GM19397 (cell line): ENCODE data around the gene DDX39A.
"Not testable (repeated sequence)": the region's sequence is repeated elsewhere in the genome, so short reads cannot be mapped to it uniquely, and the experiment has no call there.

Source experiments
- ATAC-seq: cut with Tn5 transposase; IDR thresholded peaks from one replicate; pipeline ENCODE4 v1.9.1; 2021; ENCODE audit warnings: mild to moderate bottlenecking, moderate library complexity; ENCODE audit not compliant: unreplicated experiment

DDX39A gene

DNA sequence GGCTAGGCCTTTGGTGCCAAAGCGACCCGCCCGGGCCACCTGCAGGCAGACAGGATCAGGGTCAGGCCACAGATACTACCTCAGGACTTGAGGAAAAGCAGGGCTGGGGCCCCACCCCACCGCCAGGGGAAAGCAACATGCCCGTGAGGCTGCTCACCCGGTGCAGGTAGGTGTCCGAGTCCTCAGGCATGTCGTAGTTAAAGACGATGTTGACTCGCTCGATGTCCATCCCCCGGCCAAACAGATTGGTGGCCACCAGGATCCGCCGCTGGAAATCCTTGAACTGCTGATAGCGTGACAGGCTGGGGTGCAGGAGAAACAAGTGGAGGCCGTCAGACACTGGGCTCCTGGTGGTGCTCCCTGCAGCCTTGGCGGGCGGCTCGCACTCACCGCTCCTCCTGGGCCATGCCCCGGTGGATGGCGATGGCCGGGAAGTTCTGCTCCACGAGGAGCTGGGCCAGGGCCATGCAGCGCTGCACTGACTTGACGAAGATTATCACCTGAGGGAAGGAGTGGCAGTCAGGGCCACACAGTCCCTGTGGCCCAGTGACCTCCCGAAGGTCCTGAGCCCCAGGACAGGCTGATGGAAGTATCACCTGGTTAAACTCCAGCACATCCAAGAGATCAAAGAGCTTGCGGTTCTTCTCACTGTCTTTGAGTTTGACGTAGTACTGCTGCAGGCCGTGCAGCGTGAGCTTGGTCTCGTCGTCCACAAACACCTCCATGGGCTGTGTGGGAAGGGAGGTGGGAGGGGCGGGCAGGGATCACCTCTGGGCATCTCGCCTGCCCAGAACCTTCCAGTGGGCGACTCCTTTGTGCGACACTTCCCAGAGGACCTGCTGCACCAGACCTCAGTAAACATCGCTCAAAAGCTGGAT is 9.8 kb downstream of the DDX39A start:
- ATAC-seq, result no peak

DNA sequence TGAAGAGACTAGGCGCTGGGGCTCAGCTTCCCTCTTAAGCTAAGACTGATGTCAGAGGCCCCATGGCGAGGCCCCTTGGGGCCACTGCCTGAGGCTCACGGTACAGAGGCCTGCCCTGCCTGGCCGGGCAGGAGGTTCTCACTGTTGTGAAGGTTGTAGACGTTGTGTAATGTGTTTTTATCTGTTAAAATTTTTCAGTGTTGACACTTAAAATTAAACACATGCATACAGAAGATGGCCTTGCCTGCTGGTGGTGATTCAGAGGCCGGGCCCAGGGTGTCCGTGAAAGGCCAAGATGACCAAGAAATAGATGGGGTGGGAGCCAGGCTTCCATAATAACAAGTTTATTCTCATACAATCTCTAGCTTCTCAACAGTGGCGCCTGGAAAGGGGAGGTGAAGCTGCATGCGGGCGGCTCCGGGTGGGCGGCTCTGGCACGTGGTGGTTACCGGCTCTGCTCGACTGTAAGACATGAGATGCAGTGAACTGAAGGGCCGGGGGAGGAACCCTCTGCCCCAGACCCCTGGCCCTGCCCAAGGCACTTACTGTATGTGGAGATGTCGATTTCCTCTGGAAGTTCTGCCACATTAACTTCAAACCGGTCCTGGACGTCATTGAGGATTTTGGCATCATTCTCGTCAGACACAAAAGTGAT is 10.5 kb downstream of the DDX39A start:
- no peak for ATAC-seq

DNA sequence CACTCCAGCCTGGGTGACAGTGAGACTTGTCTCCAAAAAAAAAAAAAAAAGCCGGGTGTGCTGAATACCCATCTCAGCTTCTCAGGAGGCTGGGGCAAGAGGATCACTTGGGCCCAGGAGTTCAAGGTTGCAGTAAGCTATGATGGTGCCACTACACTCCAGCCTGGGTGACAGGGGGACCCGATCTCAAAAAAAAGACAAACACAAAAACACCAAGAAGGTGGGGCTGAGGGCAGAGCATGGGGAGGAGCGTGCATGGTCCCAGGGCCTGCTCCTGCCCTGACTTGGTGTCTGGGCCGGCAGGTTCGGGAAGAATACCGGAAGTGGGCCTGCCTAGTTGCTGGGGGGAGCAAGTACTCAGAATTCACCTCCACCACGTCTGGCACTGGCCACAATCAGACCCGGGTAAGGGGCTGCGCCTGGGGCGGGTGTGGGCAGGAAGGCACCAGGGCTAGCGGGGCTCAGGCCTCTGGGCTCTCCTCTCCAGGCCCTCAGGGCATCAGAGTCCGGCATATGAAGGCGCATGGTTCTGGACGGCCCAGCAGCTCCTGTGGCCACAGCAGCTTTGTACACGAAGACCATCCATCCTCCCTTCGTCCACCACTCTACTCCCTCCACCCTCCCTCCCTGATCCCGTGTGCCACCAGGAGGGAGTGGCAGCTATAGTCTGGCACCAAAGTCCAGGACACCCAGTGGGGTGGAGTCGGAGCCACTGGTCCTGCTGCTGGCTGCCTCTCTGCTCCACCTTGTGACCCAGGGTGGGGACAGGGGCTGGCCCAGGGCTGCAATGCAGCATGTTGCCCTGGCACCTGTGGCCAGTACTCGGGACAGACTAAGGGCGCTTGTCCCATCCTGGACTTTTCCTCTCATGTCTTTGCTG is 11.3 kb downstream of the DDX39A start:
- no peak for ATAC-seq

DNA sequence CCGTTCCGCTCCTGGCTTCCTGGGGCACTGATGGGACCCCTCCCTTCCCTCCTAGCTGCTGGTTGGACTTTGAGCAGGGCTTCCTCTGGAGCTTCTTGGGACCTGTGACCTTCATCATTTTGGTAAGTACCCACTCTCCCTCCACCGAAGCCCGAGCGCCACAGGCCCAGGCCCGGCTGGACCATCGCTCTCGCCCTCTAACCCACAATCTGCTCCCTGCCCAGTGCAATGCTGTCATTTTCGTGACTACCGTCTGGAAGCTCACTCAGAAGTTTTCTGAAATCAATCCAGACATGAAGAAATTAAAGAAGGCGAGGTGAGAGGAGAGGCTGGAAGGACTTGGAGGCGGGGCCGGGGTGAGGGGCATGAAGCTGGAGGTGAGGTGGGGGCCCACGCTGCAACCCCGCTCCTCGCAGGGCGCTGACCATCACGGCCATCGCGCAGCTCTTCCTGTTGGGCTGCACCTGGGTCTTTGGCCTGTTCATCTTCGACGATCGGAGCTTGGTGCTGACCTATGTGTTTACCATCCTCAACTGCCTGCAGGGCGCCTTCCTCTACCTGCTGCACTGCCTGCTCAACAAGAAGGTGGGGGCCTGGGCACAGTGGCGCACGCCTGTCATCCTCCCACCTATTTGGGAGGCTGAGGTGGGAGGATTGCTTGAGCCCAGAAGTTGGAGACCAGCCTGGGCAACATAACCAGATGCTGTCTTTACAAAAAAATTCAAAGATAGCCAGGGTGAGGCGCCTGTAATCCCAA is 12.3 kb downstream of the DDX39A start:
- ATAC-seq, result no peak

DNA sequence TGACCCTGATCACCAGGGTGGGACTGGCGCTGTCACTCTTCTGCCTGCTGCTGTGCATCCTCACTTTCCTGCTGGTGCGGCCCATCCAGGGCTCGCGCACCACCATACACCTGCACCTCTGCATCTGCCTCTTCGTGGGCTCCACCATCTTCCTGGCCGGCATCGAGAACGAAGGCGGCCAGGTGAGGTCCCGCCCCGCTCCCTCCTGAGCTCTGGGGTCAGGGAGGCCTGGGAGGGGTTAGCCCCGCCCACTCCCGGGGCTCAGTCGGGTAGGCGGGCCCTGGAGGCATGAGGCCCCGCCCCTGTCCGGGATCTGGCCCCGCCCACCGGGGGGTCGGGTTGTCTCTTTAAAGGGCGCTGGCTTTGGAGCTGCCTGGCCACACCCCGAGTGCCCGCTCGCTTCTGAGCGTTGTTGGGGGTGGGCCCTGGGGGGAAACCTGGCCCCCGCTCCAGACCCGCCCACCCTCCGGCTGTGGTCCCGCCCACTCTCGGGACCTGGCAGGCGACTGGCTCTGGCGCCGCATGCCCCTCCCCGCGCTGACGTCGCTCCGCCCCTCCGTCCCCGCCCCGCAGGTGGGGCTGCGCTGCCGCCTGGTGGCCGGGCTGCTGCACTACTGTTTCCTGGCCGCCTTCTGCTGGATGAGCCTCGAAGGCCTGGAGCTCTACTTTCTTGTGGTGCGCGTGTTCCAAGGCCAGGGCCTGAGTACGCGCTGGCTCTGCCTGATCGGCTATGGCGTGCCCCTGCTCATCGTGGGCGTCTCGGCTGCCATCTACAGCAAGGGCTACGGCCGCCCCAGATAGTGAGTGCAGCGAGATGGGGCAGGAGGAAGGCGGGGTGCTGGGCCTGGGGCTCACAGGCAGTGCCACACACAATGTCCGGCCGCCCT is 13.1 kb downstream of the DDX39A start:
- peak; percentile 54 for ATAC-seq

DNA sequence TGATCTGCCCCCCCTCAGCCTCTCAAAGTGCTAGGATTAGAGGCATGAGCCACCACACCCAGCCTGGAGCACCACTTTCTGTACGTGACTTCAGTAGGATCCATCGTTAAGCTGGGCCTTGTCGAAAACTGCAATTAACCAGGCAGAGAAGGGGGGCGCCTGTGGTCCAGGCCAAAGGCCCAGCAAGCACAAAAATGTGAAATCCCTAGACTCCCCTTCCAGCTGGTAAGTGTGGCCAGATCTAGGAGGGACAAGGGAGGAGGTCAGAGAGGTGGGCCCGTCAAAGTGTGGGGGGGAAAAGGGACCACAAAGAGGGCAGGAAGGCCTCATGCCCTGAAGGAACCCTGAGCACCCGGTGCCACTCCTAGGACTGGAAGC is 13.8 kb downstream of the DDX39A start:
- ATAC-seq, result no peak

DNA sequence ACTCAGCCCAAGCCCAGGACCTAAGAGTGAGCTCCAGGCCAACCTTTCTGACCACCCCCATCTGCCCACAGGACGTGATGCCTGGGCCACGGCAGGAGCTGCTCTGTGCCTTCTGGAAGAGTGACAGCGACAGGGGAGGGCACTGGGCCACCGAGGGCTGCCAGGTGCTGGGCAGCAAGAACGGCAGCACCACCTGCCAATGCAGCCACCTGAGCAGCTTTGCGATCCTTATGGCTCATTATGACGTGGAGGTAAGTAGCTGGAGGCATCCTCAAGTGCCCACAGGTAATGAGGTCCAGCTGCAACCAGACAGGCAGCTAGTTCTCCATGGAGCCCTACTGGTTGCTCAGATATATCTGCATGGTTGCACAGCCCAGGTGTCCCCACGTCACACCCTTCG is 14.8 kb downstream of the DDX39A start:
- no peak for ATAC-seq

DNA sequence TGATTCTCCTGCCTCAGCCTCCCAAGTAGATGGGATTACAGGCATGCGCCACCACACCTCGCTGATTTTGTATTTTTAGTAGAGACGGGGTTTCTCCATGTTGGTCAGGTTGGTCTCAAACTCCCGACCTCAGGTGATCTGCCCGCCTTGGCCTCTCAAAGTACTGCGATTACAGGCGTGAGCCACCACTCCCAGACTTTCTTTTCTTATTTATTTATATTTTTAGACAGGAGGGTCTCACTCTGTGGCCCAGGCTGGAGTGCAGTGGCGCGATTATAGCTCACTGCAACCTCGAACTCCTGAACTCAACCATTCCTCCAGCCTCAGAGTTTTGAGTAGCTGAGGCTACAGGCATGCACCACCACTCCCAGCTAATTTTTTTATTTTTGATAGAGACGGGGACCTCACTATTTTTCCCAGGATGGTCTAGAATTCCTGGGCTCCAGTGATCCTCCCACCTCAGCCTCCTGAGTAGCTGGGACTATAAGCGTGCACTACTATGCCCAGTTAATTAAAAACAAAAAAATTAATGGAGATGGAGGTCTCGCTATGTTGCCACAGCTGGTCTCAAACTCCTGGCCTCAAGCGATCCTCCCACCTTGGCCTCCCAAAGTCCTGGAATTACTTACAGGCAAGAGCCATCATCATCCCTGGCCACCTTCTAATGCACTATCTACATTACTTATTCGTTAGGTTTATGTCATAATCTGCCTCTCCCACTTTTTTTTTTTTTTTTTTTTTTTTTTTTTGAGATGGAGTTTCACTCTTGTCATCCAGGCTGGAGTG is 15.8 kb downstream of the DDX39A start:
- ATAC-seq, result not testable (repeated sequence)

DNA sequence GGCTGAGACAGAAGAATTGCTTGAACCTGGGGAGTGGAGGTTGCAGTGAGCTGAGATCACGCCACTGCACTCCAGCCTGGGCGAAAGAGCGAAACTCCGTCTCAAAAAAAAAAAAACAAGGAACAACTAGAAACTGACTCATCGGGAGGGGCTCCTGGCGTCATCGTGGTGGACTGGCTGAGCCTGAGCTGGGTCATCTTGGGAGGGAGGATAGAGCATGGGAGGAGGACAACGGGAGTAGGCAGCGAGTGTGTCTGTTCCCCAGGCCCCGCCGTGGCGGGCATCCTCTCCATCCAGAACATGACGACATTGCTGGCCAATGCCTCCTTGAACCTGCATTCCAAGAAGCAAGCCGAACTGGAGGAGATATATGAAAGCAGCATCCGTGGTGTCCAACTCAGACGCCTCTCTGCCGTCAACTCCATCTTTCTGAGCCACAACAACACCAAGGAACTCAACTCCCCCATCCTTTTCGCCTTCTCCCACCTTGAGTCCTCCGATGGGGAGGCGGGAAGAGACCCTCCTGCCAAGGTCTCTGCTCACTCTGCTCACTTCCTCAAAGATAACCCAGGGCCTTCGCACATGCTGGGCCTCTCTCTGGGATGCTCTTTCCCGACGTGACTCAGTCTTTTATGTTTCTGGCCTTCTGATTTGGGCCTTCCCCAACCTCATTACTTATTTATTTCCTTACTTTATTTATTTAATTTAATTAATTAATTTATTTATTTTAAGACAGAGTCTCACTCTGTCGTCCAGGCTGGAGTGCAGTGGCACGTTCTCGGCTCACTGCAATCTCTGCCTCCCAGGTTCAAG is 16.6 kb downstream of the DDX39A start:
- ATAC-seq, result no peak

DNA sequence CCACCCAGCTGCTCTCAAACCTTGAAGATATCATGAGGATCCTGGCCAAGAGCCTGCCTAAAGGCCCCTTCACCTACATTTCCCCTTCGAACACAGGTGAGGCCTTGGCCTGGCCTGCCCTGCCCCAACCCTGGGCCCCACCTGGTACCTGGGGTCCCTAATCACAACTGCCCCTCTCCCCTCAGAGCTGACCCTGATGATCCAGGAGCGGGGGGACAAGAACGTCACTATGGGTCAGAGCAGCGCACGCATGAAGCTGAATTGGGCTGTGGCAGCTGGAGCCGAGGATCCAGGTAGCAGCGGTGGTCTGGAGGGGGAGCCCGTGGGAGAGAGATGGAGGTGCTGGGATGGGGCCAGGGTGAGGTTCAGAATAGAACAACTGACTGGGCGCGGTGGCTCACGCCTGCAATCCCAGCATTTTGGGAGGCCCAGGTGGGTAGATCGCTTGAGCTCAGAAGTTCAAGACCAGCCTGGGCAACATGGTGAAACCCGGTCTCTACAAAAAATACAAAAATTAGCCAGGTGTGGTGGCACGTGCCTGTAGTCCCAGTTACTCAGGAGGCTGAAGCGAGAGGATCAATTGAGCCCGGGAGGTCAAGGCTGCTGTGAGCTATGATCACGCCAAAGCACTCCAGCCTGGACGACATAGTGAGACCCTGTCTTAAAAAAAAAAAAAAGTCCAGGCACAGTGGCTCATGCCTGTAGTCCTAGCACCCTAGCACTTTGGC is 17.5 kb downstream of the DDX39A start:
- no peak for ATAC-seq

DNA sequence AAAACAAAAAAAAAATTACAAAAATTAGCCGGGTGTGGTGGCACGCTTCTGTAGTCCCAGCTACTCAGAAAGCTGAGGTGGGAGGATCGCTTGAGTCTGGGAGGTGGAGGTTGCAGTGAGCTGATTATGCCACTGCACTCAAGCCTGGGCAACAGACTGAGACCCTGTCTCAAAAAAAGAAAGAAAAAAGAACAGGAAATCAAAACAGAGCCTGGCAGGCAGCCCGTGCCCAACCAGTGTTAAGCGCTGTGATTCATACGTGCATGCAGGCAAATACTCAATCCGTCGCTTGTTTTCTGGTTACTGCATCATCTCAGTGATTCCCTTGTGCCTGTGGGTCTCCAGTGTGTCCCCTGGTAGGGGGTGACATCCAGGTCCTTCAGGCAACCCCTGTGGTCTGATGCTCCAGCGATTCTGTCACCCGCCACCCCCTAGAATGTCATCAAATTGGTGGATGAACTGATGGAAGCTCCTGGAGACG is 18.1 kb downstream of the DDX39A start:
- no peak for ATAC-seq

DNA sequence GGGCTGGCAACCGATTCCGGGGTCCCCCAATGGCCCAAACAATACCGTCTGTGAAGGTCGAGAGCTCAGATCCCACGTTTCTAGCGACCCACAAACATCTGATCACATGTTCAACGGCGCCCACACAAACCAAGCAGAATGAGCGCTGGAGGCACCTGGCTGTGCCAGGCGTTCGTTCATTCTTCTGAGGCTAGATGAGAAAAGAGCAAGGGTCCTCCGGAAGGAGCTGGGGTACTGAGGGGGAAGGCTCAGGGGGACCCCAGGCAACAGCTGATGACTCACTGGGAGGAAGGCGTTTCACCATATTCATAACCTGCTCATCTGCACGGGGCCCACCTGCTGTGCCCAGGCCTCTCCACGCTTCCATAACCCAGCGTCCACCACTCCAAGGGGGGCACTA is 22.0 kb downstream of the DDX39A start:
- ATAC-seq, result not testable (repeated sequence)

DNA sequence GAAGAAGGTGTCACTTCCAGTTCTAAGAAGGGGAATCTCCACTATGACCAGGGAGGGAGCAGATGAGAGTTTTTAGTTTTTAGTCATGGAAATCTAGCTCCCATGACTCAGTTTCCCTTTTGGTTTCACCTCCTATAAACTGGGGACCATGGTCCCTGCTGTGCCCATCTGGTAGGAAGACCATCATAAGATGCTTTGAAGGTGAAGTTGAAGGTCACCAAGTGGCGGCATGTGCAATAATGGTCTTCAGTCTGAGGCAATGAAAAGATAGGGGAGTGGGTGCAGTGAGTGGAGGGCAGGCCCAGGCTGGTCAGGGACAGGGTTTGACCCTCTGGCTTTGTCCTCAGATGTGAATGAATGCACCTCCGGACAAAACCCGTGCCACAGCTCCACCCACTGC is 22.4 kb downstream of the DDX39A start:
- not testable (repeated sequence) for ATAC-seq

DNA sequence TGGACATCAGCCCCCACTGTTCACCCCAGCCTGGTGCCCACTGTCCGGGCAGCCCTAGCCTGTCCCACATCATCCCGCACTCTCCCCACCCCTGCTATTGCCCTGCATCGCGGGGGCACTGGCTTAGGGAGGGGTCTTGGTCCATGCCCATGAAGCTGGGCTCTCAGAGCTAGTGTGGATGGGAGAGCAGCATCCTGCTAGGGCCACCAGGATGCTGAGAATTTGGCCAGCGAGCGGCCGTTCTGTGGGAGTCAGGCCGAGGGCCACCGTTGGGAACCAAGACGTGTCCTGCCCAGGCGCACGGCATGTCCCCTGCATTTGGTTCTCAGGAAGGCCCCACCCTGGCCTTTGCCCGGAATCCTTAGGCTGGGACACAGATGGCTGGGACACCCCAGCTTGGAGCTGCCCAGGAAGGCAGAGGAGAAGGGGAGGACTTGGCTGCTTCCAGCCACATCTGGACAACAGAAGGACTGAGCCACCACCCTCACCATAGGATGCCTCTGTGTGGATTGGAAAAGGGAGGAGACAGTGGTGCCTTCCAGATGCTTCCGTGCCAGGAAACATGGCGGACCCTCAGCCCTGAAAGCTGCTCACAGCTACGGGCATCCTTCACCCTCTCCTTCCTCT is 23.3 kb downstream of the DDX39A start:
- no peak for ATAC-seq

DNA sequence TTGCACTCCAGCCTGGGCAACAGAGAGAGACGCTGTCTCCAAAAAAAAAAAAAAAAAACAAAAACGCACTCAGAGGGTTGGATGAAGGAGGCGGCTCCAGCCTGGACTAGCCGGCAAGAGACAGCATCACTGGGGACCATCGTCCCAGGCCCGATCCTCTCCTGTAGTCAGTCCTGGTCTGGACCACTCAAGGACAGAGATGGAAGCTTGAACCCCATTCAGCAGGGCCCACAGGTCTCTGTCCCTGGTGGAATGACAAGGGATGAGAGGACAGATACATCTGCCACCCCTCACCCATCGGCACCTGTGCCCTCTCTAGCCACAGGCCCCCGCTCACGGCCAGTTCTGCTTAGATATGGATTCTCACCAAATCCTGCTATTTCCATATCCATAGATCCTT is 23.9 kb downstream of the DDX39A start:
- ATAC-seq, result no peak

DNA sequence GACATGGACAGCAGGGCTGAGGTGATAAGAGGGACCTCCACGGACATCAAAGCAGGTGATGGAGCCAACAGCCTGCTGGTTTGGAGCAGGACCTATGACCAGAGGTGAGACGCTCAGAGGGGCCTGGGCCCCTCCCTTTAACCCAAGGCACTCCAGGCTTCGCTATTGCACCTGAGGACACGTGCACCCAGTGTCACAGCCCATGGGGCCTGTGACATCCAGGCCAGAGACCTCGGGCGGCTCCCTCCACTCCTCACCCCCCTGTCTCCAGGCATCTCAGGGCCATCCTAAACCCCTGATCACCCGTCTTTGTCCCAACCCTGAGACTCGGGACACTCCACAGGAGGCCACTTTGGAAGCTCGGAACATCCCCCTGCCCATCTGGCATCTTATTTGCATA is 25.0 kb downstream of the DDX39A start:
- no peak for ATAC-seq

DNA sequence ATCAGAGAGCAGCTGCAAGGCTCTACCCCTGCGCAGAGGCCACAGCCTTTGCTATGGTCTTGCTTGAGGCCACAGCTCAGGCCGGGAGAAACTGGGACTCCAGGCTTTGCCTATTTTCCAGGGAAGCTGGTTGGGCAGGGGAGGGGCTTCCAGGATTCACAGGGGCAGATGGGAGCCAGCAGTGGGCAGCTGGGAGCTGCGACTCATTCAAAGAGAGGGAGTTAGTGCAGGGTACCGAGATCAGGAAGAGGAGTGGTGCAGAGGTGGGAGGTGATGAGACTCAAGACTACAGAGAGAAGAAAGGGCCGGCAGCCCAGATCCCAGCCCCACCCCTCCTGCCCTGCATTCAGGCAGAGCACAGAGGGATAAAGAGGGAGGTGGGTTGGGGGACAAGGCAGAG is 25.8 kb downstream of the DDX39A start:
- ATAC-seq, result no peak
